IMR-90 (cell line): ENCODE results near the gene TRPC4. TPM values are rescaled to one million over a fixed set of nuclear protein-coding genes. Genes with fewer than 3 reads are reported as not detected.

Source experiments
- ATAC-seq: fragments of 200-7000 bp; cut with Tn5 transposase; 2 replicates; pipeline ENCODE4 v1.9.1; 2020; ENCODE audit warnings: low read depth, mild to moderate bottlenecking, moderate library complexity
- BruUV-seq: library from RNA; stranded (reverse); fragments of 400-500 nt; replicated peaks from 2 replicates; lab custom pipeline; 2021; lab: Mats Ljungman, UMichigan
- CTCF ChIA-PET: fragments of 300-600 bp; formaldehyde crosslinking; extraction: SDS; loops from one replicate; lab custom pipeline; 2021; ENCODE audit warnings: antibody characterized with exemption; lab: Yijun Ruan, JAX
- POLR2A ChIA-PET: fragments of 300-600 bp; sonication (Branson Sonifier 250); formaldehyde crosslinking; loops from one replicate; lab custom pipeline; 2022; ENCODE audit warnings: antibody characterized with exemption; ENCODE audit not compliant: unreplicated experiment; lab: Charles Lee
- DNase-seq: peaks from one replicate; pipeline ENCODE4 v3.0.0; 2013
- H2AFZ ChIP-seq: replicated peaks from 2 replicates; pipeline ENCODE3; 2013; ENCODE audit warnings: low read length, mild to moderate bottlenecking; ENCODE audit not compliant: poor library complexity
- H2AK5ac ChIP-seq: 2 replicates; pipeline ENCODE4 v1.6.1; 2013; ENCODE audit warnings: low read depth, low read length, inconsistent platforms
- H2AK9ac ChIP-seq: replicated peaks from 2 replicates; pipeline ENCODE3; 2013; ENCODE audit warnings: mild to moderate bottlenecking, low read depth, low read length, moderate library complexity; ENCODE audit not compliant: poor library complexity
- H2BK120ac ChIP-seq: 2 replicates; pipeline ENCODE4 v1.6.1; 2013; ENCODE audit warnings: low read depth, low read length, inconsistent platforms
- H2BK15ac ChIP-seq: 3 replicates; pipeline ENCODE4 v1.6.1; 2013; ENCODE audit warnings: low read depth, low read length, inconsistent platforms
- H2BK20ac ChIP-seq: 2 replicates; pipeline ENCODE4 v1.6.1; 2013; ENCODE audit warnings: low read depth, mild to moderate bottlenecking, inconsistent platforms, low read length, moderate library complexity
- H2BK5ac ChIP-seq: 2 replicates; pipeline ENCODE4 v1.6.1; 2013; ENCODE audit warnings: mild to moderate bottlenecking, low read depth, low read length, inconsistent platforms; ENCODE audit not compliant: poor library complexity, severe bottlenecking
- H3K14ac ChIP-seq: replicated peaks from 2 replicates; pipeline ENCODE4 v1.6.1; 2013; ENCODE audit warnings: low read depth, low read length, inconsistent platforms
- H3K18ac ChIP-seq: 2 replicates; pipeline ENCODE4 v1.6.1; 2013; ENCODE audit warnings: low read depth, low read length, control low read depth
- H3K23ac ChIP-seq: 2 replicates; pipeline ENCODE4 v1.6.1; 2013; ENCODE audit warnings: low read depth, low read length, inconsistent platforms
- H3K27ac ChIP-seq: 2 replicates; pipeline ENCODE4 v1.5.1; 2013; ENCODE audit warnings: mild to moderate bottlenecking, control low read depth, low read length; ENCODE audit not compliant: insufficient read depth
- H3K27me3 ChIP-seq: 2 replicates; pipeline ENCODE4 v1.6.1; 2013; ENCODE audit warnings: low read length; ENCODE audit not compliant: control insufficient read depth, insufficient read depth
- H3K36me3 ChIP-seq: 2 replicates; pipeline ENCODE4 v1.6.1; 2013; ENCODE audit warnings: low read length, mixed read lengths; ENCODE audit not compliant: control insufficient read depth, insufficient read depth
- H3K4ac ChIP-seq: 2 replicates; pipeline ENCODE4 v1.6.1; 2013; ENCODE audit warnings: low read depth, low read length, inconsistent platforms
- H3K4me1 ChIP-seq: 2 replicates; pipeline ENCODE4 v1.6.1; 2013; ENCODE audit warnings: low read length, mixed read lengths; ENCODE audit not compliant: control insufficient read depth, insufficient read depth
- H3K4me2 ChIP-seq: 2 replicates; pipeline ENCODE4 v1.6.1; 2013; ENCODE audit warnings: low read depth, mild to moderate bottlenecking, control low read depth, low read length, moderate library complexity
- H3K4me3 ChIP-seq: 2 replicates; pipeline ENCODE4 v1.5.1; 2013; ENCODE audit warnings: low read depth, mild to moderate bottlenecking, control low read depth, low read length, moderate library complexity; ENCODE audit not compliant: insufficient read depth
- H3K56ac ChIP-seq: 2 replicates; pipeline ENCODE4 v1.6.1; 2013; ENCODE audit warnings: low read length, inconsistent platforms; ENCODE audit not compliant: insufficient read depth; ENCODE audit errors: extremely low read depth
- H3K79me1 ChIP-seq, 2 experiments: 2 replicates each; pipeline ENCODE4 v1.6.1; 2013; ENCODE audit warnings: low read length in 2 of 2, inconsistent platforms in 1 of 2, low read depth in 1 of 2
- H3K9ac ChIP-seq: 2 replicates; pipeline ENCODE4 v1.6.1; 2013; ENCODE audit warnings: low read depth, low read length, control low read depth
- H3K9me1 ChIP-seq: 2 replicates; pipeline ENCODE4 v1.6.1; 2013; ENCODE audit warnings: low read length, inconsistent platforms; ENCODE audit not compliant: insufficient read depth
- H3K9me3 ChIP-seq: 2 replicates; pipeline ENCODE4 v1.6.1; 2013; ENCODE audit warnings: low read length; ENCODE audit not compliant: control insufficient read depth, insufficient read depth
- H4K20me1 ChIP-seq: 2 replicates; pipeline ENCODE4 v1.6.1; 2013; ENCODE audit warnings: low read length, inconsistent platforms; ENCODE audit not compliant: insufficient read depth
- H4K5ac ChIP-seq: 2 replicates; pipeline ENCODE4 v1.6.1; 2013; ENCODE audit warnings: mild to moderate bottlenecking, low read depth, low read length, control low read depth
- H4K8ac ChIP-seq, 2 experiments: 2 replicates each; pipeline ENCODE4 v1.6.1; 2013; ENCODE audit warnings: low read depth in 2 of 2, low read length in 2 of 2, control low read depth in 1 of 2, inconsistent platforms in 1 of 2
- H4K91ac ChIP-seq: 2 replicates; pipeline ENCODE4 v1.6.1; 2013; ENCODE audit warnings: low read depth, low read length, inconsistent platforms; ENCODE audit not compliant: insufficient read depth
- CHD1 ChIP-seq: IDR thresholded peaks from 2 replicates; pipeline ENCODE4 v1.6.1; 2012; ENCODE audit warnings: low read depth, low read length, improper control_type of control experiment
- FOS ChIP-seq: fragments of 150-350 bp; IDR thresholded peaks from 2 replicates; pipeline ENCODE4 v1.6.1; 2016; ENCODE audit warnings: low read depth, low read length
- MXI1 ChIP-seq: IDR thresholded peaks from 2 replicates; pipeline ENCODE4 v1.6.1; 2012; ENCODE audit warnings: low read depth, mild to moderate bottlenecking, low read length, moderate library complexity, borderline replicate concordance
- NFE2L2 ChIP-seq: fragments of 150-350 bp; IDR thresholded peaks from 2 replicates; pipeline ENCODE4 v1.6.1; 2016; ENCODE audit warnings: low read depth, mild to moderate bottlenecking, low read length
- RAD21 ChIP-seq: IDR thresholded peaks from 2 replicates; pipeline ENCODE4 v1.6.1; 2012; ENCODE audit warnings: low read length, improper control_type of control experiment
- RFX5 ChIP-seq: IDR thresholded peaks from 2 replicates; pipeline ENCODE4 v1.8.0; 2012; ENCODE audit warnings: low read depth, mild to moderate bottlenecking, low read length, moderate library complexity
- WGBS, 2 experiments: methylation state at CpG; one replicate each; pipeline versions ENCODE4 v1.1.5 to v1.1.7; 2013; ENCODE audit warnings: missing lambda C conversion rate in 2 of 2; ENCODE audit not compliant: insufficient read length in 1 of 2; ENCODE audit errors: extremely low coverage in 2 of 2; 5-methylcytosine and 5-hydroxymethylcytosine counted together
- dilution Hi-C: fragments of 300-500 bp; cut with HindIII; formaldehyde crosslinking; loops from one replicate; pipeline ENCODE4 v1.14.3; 2018; ENCODE audit warnings: low sequenced_read_pairs; ENCODE audit not compliant: unreplicated experiment
- in situ Hi-C: fragments of 300-500 bp; cut with MboI; formaldehyde crosslinking; loops from 3 replicates; pipeline ENCODE4 v1.14.3; 2019; ENCODE audit warnings: low sequenced_read_pairs, inconsistent platforms, mixed read lengths
- intact Hi-C: fragments of 100-400 bp; cut with micrococcal nuclease; formaldehyde crosslinking; loops from 2 replicates; pipeline ENCODE4 v1.10.0; 2022
- polyA plus RNA-seq, 3 experiments: library from polyadenylated mRNA; depleted of rRNA; stranded (reverse); fragments of >200 nt; gene quantifications; 2 replicates each; pipeline ENCODE4 v1.2.3, GENCODE V29; 2012; ENCODE audit warnings: low replicate concordance in 1 of 3
- total RNA-seq: library from RNA; depleted of rRNA; stranded (reverse); fragments of >200 nt; gene quantifications from 2 replicates; pipeline ENCODE4 v1.2.3, GENCODE V29; 2012
- TF ChIP-seq, protein P1 (sequence below): fragments of 150-350 bp; IDR thresholded peaks from 2 replicates; pipeline ENCODE4 v1.6.1; 2017; ENCODE audit warnings: mild to moderate bottlenecking, antibody characterized with exemption, low read length, low read depth
- TF ChIP-seq, protein P2 (sequence below): fragments of 150-350 bp; IDR thresholded peaks from 2 replicates; pipeline ENCODE4 v1.6.1; 2016; ENCODE audit warnings: low read depth, mild to moderate bottlenecking, low read length, moderate library complexity, borderline replicate concordance

The TRPC4 gene
- total and polyA plus RNA-seq, 2 of the 4 experiments (the other 2 are of a cell fraction), result 1.9 to 5.2 TPM

DNA sequence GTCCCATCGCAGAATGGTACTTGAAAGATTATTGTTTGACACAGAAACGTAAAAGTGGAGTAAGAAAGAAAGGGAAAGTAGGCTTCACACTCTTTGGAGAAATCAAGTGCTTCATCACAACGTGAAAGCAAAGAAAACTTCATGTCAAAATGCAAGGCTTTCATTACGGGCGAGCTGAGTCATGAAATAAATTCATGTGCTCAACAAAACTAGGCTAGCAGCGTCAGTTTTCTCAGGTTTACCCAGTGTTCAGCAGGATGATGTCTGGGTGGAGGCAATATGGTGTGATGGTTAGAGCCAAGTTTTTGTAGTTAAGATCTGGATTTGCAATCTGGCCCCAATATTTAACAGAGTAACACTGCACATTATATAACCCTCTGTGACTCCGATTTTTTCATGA, 128.0 kb downstream of the TRPC4 start:
- BruUV-seq, result no TSS peak
- Histone ChIP-seq H2BK20ac (no peak overlapping the region), H3K9ac (no peak overlapping the region), H3K4me3 (no peak overlapping the region), H3K27ac (no peak overlapping the region), H4K91ac (no peak overlapping the region), H3K4me1 (no peaks in the 10 kb centered on the region), H2BK5ac (no peak overlapping the region), H2BK120ac (no peak overlapping the region), H3K79me1 (no peaks in the 10 kb centered on the region; a peak in 1 of 4 replicates), H3K23ac (no peak overlapping the region), H3K9me1 (no peaks in the 10 kb centered on the region), H4K20me1 (no peaks in the 10 kb centered on the region), H3K4me2 (no peak overlapping the region), H4K8ac (no peak overlapping the region), H2AK9ac (no peak overlapping the region), H2AFZ (no peak overlapping the region), H3K36me3 (no peaks in the 10 kb centered on the region), H4K5ac (no peak overlapping the region), H3K56ac (no peak overlapping the region), H3K9me3 (no peaks in the 10 kb centered on the region), H2BK15ac (no peak overlapping the region), H2AK5ac (no peak overlapping the region), H3K4ac (no peak overlapping the region), H3K27me3 (no peaks in the 10 kb centered on the region), H3K14ac (no peak overlapping the region), H3K18ac (no peak overlapping the region)
- intact Hi-C loops (loop anchor here (5.0 kb wide), 1 partner anchor 51 kb away; no protein-coding TSS in a partner anchor), dilution Hi-C loops (no loop called here), in situ Hi-C loops (no loop called here)
- WGBS, 2 experiments, result no CpG with 5 or more reads among the region's 7 CpGs
- ChIA-PET POLR2A (no interaction called here), CTCF (no interaction called here)
- no peak for TF ChIP-seq MXI1
- TF ChIP-seq NFE2L2, result no peak
- TF ChIP-seq FOS, result no peak
- TF ChIP-seq RFX5, result no peak
- TF ChIP-seq, protein P1, sequence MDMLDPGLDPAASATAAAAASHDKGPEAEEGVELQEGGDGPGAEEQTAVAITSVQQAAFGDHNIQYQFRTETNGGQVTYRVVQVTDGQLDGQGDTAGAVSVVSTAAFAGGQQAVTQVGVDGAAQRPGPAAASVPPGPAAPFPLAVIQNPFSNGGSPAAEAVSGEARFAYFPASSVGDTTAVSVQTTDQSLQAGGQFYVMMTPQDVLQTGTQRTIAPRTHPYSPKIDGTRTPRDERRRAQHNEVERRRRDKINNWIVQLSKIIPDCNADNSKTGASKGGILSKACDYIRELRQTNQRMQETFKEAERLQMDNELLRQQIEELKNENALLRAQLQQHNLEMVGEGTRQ, result no peak
- TF ChIP-seq, protein P2, sequence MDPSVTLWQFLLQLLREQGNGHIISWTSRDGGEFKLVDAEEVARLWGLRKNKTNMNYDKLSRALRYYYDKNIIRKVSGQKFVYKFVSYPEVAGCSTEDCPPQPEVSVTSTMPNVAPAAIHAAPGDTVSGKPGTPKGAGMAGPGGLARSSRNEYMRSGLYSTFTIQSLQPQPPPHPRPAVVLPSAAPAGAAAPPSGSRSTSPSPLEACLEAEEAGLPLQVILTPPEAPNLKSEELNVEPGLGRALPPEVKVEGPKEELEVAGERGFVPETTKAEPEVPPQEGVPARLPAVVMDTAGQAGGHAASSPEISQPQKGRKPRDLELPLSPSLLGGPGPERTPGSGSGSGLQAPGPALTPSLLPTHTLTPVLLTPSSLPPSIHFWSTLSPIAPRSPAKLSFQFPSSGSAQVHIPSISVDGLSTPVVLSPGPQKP, result no peak
- TF ChIP-seq RAD21, result no peak
- no peak for TF ChIP-seq CHD1
- no peak for DNase-seq
- ATAC-seq, result no peak
